Measurements from ENCODE around the gene WDR89. TPM values are rescaled to one million over a fixed set of nuclear protein-coding genes. Genes with fewer than 3 reads are reported as not detected.
"Not testable (repeated sequence)": the region's sequence is repeated elsewhere in the genome, so short reads cannot be mapped to it uniquely, and the experiment has no call there.

Gene WDR89
- polyA plus RNA-seq (ENCODE audit: insufficient read length in 3 of 3) = 10 to 100 TPM; 24.6 to 28.3 (median 24.8) TPM

GRCh38 chr14:63641473-63642228, at the start of gene WDR89:
TSS of gene WDR89 (minus strand) at chr14:63641871. CDS start at chr14:63599942, 41,929 bp downstream.
- peak; percentile 96 to 99 (median 97) for DNase-seq (ENCODE audit: low read depth in 3 of 3, low spot score in 2 of 3)

- DNase-seq (ENCODE audit: low read depth in 3 of 3, low spot score in 2 of 3) = no peak
These were observed 47.5 kb upstream of the WDR89 start for GRCh38 chr14:63689132-63689531.

- DNase-seq (ENCODE audit: low read depth in 3 of 3, low spot score in 2 of 3) = no peak
These were observed 45.3 kb upstream of the WDR89 start for GRCh38 chr14:63686926-63687325.

GRCh38 chr14:63685401-63685800, 43.7 kb upstream of the WDR89 start:
- no peak for DNase-seq (ENCODE audit: low read depth in 3 of 3, low spot score in 2 of 3)

GRCh38 chr14:63682727-63683593, 41.3 kb upstream of the WDR89 start:
- no peak for DNase-seq (ENCODE audit: low read depth in 3 of 3, low spot score in 2 of 3)

GRCh38 chr14:63678536-63678935, 36.9 kb upstream of the WDR89 start:
- no peak for DNase-seq (ENCODE audit: low read depth in 3 of 3, low spot score in 2 of 3)

GRCh38 chr14:63677891-63678379, 36.3 kb upstream of the WDR89 start:
- no peak for DNase-seq (ENCODE audit: low read depth in 3 of 3, low spot score in 2 of 3)

GRCh38 chr14:63676615-63677014, 34.9 kb upstream of the WDR89 start:
- no peak for DNase-seq (ENCODE audit: low read depth in 3 of 3, low spot score in 2 of 3)

GRCh38 chr14:63673886-63674497, 32.3 kb upstream of the WDR89 start:
- no peak for DNase-seq (ENCODE audit: low read depth in 3 of 3, low spot score in 2 of 3)

GRCh38 chr14:63673255-63673654, 31.6 kb upstream of the WDR89 start:
- DNase-seq (ENCODE audit: low read depth in 3 of 3, low spot score in 2 of 3) = no peak

GRCh38 chr14:63672417-63673180, 30.9 kb upstream of the WDR89 start:
- peak in 1 of 3 donors; percentile 38 for DNase-seq (ENCODE audit: low read depth in 3 of 3, low spot score in 2 of 3)

GRCh38 chr14:63671987-63672386, 30.3 kb upstream of the WDR89 start:
- DNase-seq (ENCODE audit: low read depth in 3 of 3, low spot score in 2 of 3) = no peak

- no peak for DNase-seq (ENCODE audit: low read depth in 3 of 3, low spot score in 2 of 3)
These were observed 29.0 kb upstream of the WDR89 start for GRCh38 chr14:63670692-63671091.

- DNase-seq (ENCODE audit: low read depth in 3 of 3, low spot score in 2 of 3) = no peak
These were observed 24.7 kb upstream of the WDR89 start for GRCh38 chr14:63666335-63666734.

GRCh38 chr14:63663428-63664341, 22.0 kb upstream of the WDR89 start:
- DNase-seq (ENCODE audit: low read depth in 3 of 3, low spot score in 2 of 3) = no peak

GRCh38 chr14:63662776-63663175, 21.1 kb upstream of the WDR89 start:
- DNase-seq (ENCODE audit: low read depth in 3 of 3, low spot score in 2 of 3) = no peak

- not testable (repeated sequence) for DNase-seq (ENCODE audit: low read depth in 3 of 3, low spot score in 2 of 3)
These were observed 20.2 kb upstream of the WDR89 start for GRCh38 chr14:63661881-63662280.

- no peak for DNase-seq (ENCODE audit: low read depth in 3 of 3, low spot score in 2 of 3)
These were observed 18.1 kb upstream of the WDR89 start for GRCh38 chr14:63659726-63660125.

- DNase-seq (ENCODE audit: low read depth in 3 of 3, low spot score in 2 of 3) = no peak
These were observed 14.5 kb upstream of the WDR89 start for GRCh38 chr14:63656194-63656593.
